HEK293 (cell line): ENCODE data around the gene ACKR3.

Experiments
- CTCF ChIA-PET: fragments of 350-600 bp; formaldehyde crosslinking; extraction: SDS; loops from one replicate; lab custom pipeline; 2021; ENCODE audit warnings: antibody characterized with exemption; lab: Yijun Ruan, JAX
- POLR2A ChIA-PET: fragments of 300-600 bp; formaldehyde crosslinking; extraction: SDS; loops from one replicate; lab custom pipeline; 2020; ENCODE audit warnings: antibody characterized with exemption, inconsistent platforms; lab: Yijun Ruan, JAX
- H3K27ac ChIP-seq: fragments of 200-500 bp; sonication (Bioruptor generic); 2 replicates; pipeline ENCODE4 v1.5.1; 2014; ENCODE audit warnings: low read depth, low read length, control low read depth, inconsistent platforms; ENCODE audit errors: extremely low read depth
- H3K36me3 ChIP-seq, 2 experiments: fragments of 200-500 bp in 1 of 2; sonication (Bioruptor generic) in 1 of 2; 1 replicate in 1 of 2; 2 replicates in 1 of 2; pipeline ENCODE4 v1.5.1; 2014 to 2017; ENCODE audit warnings: inconsistent platforms in 2 of 2, low read length in 2 of 2; ENCODE audit not compliant: control insufficient read depth in 2 of 2, insufficient read depth in 1 of 2
- H3K4me1 ChIP-seq: fragments of 200-500 bp; sonication (Bioruptor generic); 2 replicates; pipeline ENCODE4 v1.5.1; 2014; ENCODE audit warnings: mild to moderate bottlenecking, low read length, inconsistent platforms; ENCODE audit not compliant: control insufficient read depth, insufficient read depth
- H3K4me3 ChIP-seq: 2 replicates; pipeline ENCODE4 v1.5.1; 2011; ENCODE audit warnings: low read depth, mild to moderate bottlenecking, control low read depth, low read length, moderate library complexity
- H3K9me3 ChIP-seq: fragments of 200-500 bp; sonication (Bioruptor generic); 2 replicates; pipeline ENCODE4 v1.5.1; 2014; ENCODE audit warnings: low read depth, low read length, inconsistent platforms; ENCODE audit not compliant: control insufficient read depth, insufficient read depth
- CTCF ChIP-seq: fragments of 450-650 bp; formaldehyde crosslinking; IDR thresholded peaks from 2 replicates; pipeline ENCODE4 v1.5.1; 2016; ENCODE audit warnings: missing biosample characterization, missing genetic modification characterization
- HOXA7 ChIP-seq: sonication (generic); formaldehyde crosslinking; IDR thresholded peaks from 2 replicates; pipeline ENCODE4 v1.8.1; 2022; ENCODE audit warnings: missing genetic modification reagents, borderline replicate concordance
- KLF17 ChIP-seq: fragments of 450-650 bp; formaldehyde crosslinking; IDR thresholded peaks from 2 replicates; pipeline ENCODE4 v1.5.1; 2016; ENCODE audit warnings: missing biosample characterization, missing genetic modification characterization
- YY1 ChIP-seq: fragments of 450-650 bp; formaldehyde crosslinking; IDR thresholded peaks from 2 replicates; pipeline ENCODE4 v1.5.1; 2018; ENCODE audit warnings: missing biosample characterization, missing genetic modification characterization
- ZFP69B ChIP-seq: fragments of 450-650 bp; formaldehyde crosslinking; IDR thresholded peaks from 2 replicates; pipeline ENCODE4 v1.5.1; 2016; ENCODE audit warnings: missing biosample characterization, missing genetic modification characterization
- ZNF133 ChIP-seq: fragments of 450-650 bp; formaldehyde crosslinking; IDR thresholded peaks from 2 replicates; pipeline ENCODE4 v1.5.1; 2016; ENCODE audit warnings: missing biosample characterization, missing genetic modification characterization
- ZNF449 ChIP-seq: fragments of 450-650 bp; formaldehyde crosslinking; IDR thresholded peaks from 2 replicates; pipeline ENCODE4 v1.5.1; 2017; ENCODE audit warnings: missing biosample characterization, mild to moderate bottlenecking, missing genetic modification characterization, moderate library complexity
- ZNF549 ChIP-seq: fragments of 450-650 bp; IDR thresholded peaks from 2 replicates; pipeline ENCODE4 v1.5.1; 2018; ENCODE audit warnings: missing biosample characterization, missing genetic modification characterization, mild to moderate bottlenecking, inconsistent platforms, moderate library complexity
- ZNF555 ChIP-seq: fragments of 450-650 bp; formaldehyde crosslinking; conservative IDR thresholded peaks from 2 replicates; pipeline ENCODE4 v1.5.1; 2017; ENCODE audit warnings: missing biosample characterization, mild to moderate bottlenecking, missing genetic modification characterization, inconsistent platforms
- ZNF600 ChIP-seq: fragments of 450-650 bp; formaldehyde crosslinking; IDR thresholded peaks from 2 replicates; pipeline ENCODE4 v1.5.1; 2016; ENCODE audit warnings: missing biosample characterization, missing genetic modification characterization
- ZNF658 ChIP-seq: fragments of 450-650 bp; formaldehyde crosslinking; IDR thresholded peaks from 2 replicates; pipeline ENCODE4; 2016; ENCODE audit warnings: missing biosample characterization, missing genetic modification characterization
- ZNF704 ChIP-seq: fragments of 450-650 bp; formaldehyde crosslinking; IDR thresholded peaks from 2 replicates; pipeline ENCODE4 v1.5.1; 2016; ENCODE audit warnings: missing biosample characterization, missing genetic modification characterization
- ZNF792 ChIP-seq: fragments of 450-650 bp; formaldehyde crosslinking; IDR thresholded peaks from 2 replicates; pipeline ENCODE4 v1.5.1; 2016; ENCODE audit warnings: missing biosample characterization, missing genetic modification characterization
- TF ChIP-seq, protein P1 (sequence below): sonication (generic); formaldehyde crosslinking; IDR thresholded peaks from 2 replicates; pipeline ENCODE4 v1.8.1; 2022; ENCODE audit warnings: mild to moderate bottlenecking, moderate library complexity, missing genetic modification reagents
- TF ChIP-seq, protein P2 (sequence below): fragments of 450-650 bp; formaldehyde crosslinking; IDR thresholded peaks from 2 replicates; pipeline ENCODE4 v1.5.1; 2016; ENCODE audit warnings: missing biosample characterization, missing genetic modification characterization

Gene ACKR3

GRCh38 chr2:236607471-236608187 is 38.0 kb downstream of the ACKR3 start:
- Histone ChIP-seq H3K36me3 (no peaks in the 10 kb centered on the region), H3K4me3 (no peak overlapping the region), H3K9me3 (no peaks in the 10 kb centered on the region), H3K27ac (no peak overlapping the region), H3K4me1 (no peaks in the 10 kb centered on the region)
- POLR2A ChIA-PET, result no interaction called here
- TF ChIP-seq ZNF133 (no peak), ZNF555 (no peak), ZNF549 (no peak), ZNF792 (tag by site-specific recombination) (no peak), ZNF449 (tag by site-specific recombination) (no peak), ZNF658 (no peak)
- CTCF ChIA-PET, result interaction anchor here (1.1 to 1.3 kb wide), 3 partner anchors 11 to 73 kb away, joined by 3 to 5 read pairs (median 4); no protein-coding TSS in a partner anchor

DNA sequence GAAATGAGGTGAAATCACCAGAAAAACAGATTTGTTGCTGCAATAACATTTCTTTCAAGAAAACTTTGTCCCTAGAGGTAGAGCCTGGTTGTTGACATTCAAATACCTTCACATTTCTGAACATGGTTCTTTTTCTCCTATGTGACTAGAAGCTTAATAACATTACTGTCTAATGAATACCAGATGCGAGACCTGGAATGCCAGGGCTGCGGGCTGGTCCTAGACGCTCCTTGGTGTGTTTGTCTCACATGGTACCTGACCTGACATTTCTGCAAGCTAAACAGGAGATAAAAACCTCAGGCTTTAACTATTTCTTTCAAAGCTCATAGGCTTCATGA is 38.5 kb downstream of the ACKR3 start:
- no peak overlapping the region for H3K27ac ChIP-seq
- TF ChIP-seq, protein P1, sequence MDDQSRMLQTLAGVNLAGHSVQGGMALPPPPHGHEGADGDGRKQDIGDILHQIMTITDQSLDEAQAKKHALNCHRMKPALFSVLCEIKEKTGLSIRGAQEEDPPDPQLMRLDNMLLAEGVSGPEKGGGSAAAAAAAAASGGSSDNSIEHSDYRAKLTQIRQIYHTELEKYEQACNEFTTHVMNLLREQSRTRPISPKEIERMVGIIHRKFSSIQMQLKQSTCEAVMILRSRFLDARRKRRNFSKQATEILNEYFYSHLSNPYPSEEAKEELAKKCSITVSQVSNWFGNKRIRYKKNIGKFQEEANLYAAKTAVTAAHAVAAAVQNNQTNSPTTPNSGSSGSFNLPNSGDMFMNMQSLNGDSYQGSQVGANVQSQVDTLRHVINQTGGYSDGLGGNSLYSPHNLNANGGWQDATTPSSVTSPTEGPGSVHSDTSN (CRISPR knock-in tag), result no peak
- TF ChIP-seq YY1 (tag by site-specific recombination) (no peak), ZFP69B (tag by site-specific recombination) (no peak), KLF17 (tag by site-specific recombination) (no peak), ZNF704 (tag by site-specific recombination) (no peak), ZNF600 (tag by site-specific recombination) (no peak), CTCF (tag by site-specific recombination) (no peak), HOXA7 (CRISPR knock-in tag) (no peak)
- TF ChIP-seq, protein P2, sequence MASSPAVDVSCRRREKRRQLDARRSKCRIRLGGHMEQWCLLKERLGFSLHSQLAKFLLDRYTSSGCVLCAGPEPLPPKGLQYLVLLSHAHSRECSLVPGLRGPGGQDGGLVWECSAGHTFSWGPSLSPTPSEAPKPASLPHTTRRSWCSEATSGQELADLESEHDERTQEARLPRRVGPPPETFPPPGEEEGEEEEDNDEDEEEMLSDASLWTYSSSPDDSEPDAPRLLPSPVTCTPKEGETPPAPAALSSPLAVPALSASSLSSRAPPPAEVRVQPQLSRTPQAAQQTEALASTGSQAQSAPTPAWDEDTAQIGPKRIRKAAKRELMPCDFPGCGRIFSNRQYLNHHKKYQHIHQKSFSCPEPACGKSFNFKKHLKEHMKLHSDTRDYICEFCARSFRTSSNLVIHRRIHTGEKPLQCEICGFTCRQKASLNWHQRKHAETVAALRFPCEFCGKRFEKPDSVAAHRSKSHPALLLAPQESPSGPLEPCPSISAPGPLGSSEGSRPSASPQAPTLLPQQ, result no peak
- TF ChIP-seq, all 188 proteins: peak for 0
- POLR2A ChIA-PET, result no interaction called here
- no peak overlapping the region for H3K4me3 ChIP-seq
- no peaks in the 10 kb centered on the region for H3K4me1 ChIP-seq
- no peaks in the 10 kb centered on the region for H3K9me3 ChIP-seq
- H3K36me3 ChIP-seq, result no peaks in the 10 kb centered on the region
- CTCF ChIA-PET, result interaction anchor here (1.1 to 1.3 kb wide), 3 partner anchors 11 to 73 kb away, joined by 3 to 5 read pairs (median 4); no protein-coding TSS in a partner anchor
